HG03175 (cell line): Measurements from ENCODE around the gene CALML4.

Experiments used
- ATAC-seq: cut with Tn5 transposase; IDR thresholded peaks from one replicate; pipeline ENCODE4 v1.9.1; 2021; ENCODE audit warnings: mild to moderate bottlenecking, moderate library complexity; ENCODE audit not compliant: unreplicated experiment

CALML4 gene

GRCh38 chr15:68151277-68151676, 53.9 kb downstream of the CALML4 start:
- no peak for ATAC-seq

GRCh38 chr15:68150187-68150586, 54.9 kb downstream of the CALML4 start:
- no peak for ATAC-seq

- ATAC-seq: no peak
These were observed 56.1 kb downstream of the CALML4 start for GRCh38 chr15:68149059-68149458.

GRCh38 chr15:68148039-68148438, 57.1 kb downstream of the CALML4 start:
- no peak for ATAC-seq

GRCh38 chr15:68145706-68146105, 59.4 kb downstream of the CALML4 start:
- ATAC-seq: no peak

GRCh38 chr15:68143785-68144184, 61.3 kb downstream of the CALML4 start:
- ATAC-seq: no peak

- ATAC-seq: no peak
These were observed 62.0 kb downstream of the CALML4 start for GRCh38 chr15:68143129-68143528.
